SIG-M5 (cell line): ENCODE data around the gene RAN.
A peak's percentile ranks its signal among the peaks of the same experiment; 100 is the strongest.
"Not testable (repeated sequence)": the region's sequence is repeated elsewhere in the genome, so short reads cannot be mapped to it uniquely, and the experiment has no call there.

Source experiments
- DNase-seq: peaks from one replicate; lab custom pipeline; 2025; lab: John Stamatoyannopoulos, UW

RAN gene

GRCh38 chr12:130849561-130850417 lies 22.1 kb upstream of the RAN start:
- no peak for DNase-seq

DNA sequence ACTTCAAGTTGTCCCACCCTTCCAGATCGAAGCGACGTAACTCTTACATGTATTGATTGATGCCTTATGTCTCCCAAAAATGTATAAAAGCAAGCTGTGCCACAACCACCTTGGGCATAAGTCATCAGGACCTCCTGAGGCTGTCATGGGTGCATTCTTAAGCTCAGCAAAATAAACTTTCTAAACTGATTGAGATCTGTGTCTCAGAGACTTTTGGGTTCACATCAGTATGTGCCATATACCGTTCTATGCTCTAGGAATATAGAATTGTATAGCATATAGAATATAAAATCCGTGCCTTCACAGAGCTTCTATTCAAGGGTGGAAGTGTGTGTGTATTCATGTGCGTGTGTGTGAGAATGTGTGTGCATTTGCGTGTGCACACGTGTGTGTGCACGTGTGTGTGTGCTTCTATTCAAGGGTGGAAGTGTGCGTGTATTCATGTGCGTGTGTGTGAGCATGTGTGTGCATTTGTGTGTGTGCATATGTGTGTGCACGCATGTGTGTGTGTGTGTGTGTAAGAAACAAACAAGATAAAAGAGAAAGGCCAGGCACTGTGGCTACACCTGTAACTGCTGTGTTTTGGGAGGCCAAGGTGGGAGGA lies 21.3 kb upstream of the RAN start:
- DNase-seq: no peak

DNA sequence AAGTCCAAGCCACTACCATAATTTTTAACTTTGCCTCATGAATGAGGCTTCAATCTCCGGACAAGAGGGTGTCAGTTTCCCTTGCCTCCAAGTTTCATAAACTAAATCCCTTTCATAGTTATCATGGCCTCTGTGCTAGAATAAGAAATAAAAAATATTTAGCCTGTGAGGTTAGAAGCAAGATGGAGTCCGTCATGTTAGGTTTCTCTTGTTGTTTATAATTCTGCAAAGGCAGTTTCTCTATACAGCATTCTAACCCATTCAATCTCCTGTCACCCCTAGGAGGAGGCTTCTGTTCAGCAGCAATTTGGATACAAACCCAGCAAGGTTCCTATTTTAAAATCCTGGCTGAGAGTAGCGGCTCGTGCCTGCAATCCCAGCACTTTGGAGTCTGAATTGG lies 15.8 kb upstream of the RAN start:
- DNase-seq: no peak

DNA sequence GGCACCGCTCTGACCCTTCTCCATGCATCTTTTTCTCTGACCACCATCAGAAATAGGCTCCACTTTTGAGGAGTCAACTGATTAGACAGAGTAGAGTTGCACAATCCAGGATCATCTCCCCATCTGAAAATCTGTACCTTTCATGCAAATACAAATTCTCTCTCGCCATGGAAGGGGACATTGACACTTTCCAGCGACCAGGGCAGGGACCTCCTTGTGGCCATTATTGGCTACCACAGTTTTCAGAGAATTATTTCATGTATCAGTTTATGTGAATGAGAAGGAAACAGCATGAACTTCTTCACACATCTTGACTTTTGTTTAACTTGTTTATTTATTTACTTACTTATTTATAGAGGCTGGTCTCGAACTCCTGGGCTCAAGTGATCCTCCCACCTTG lies 13.8 kb upstream of the RAN start:
- no peak for DNase-seq

GRCh38 chr12:130859161-130859560 lies 12.7 kb upstream of the RAN start:
- no peak for DNase-seq

GRCh38 chr12:130860311-130860710 lies 11.6 kb upstream of the RAN start:
- DNase-seq: no peak

GRCh38 chr12:130862161-130862560 lies 9.7 kb upstream of the RAN start:
- no peak for DNase-seq

DNA sequence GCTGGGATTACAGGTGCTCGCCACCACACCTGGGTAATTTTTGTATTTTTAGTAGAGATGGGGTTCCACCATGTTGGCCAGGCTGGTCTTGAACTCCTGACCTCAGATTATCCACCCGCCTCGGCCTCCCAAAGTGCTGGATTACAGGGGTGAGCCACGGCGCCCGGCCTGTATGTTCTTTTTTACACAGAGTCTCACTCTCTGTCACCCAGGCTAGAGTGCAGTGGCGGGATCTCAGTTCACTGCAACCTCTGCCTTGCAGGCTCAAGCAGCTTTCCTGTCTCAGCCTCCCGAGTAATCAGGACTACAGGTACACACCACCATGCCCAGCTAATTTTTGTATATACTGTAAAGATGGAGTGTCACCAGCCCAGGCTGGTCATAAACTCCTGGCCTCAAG lies 9.1 kb upstream of the RAN start:
- DNase-seq: not testable (repeated sequence)

GRCh38 chr12:130863298-130863697 lies 8.6 kb upstream of the RAN start:
- DNase-seq: no peak

DNA sequence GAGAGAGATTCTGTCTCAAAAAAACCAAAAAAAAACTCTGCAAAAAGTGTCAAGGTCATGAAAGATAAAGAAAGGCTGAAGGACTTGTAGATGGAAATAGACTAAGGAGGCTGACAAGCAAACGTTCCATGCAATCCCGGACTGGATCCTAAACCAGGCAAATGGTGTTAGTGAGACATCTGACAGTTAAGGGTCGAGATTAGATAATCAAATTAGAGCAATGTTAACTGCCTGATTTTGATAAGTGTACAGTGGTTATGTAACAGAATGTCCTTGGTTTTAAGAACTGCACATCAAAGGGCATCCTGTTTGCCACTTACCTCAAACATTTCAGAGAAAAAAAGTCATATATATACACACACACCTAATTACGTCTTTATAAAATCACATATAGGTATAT lies 3.5 kb upstream of the RAN start:
- DNase-seq: no peak

GRCh38 chr12:130870442-130871285 lies 1.2 kb upstream of the RAN start:
- DNase-seq: peak; percentile 96

DNA sequence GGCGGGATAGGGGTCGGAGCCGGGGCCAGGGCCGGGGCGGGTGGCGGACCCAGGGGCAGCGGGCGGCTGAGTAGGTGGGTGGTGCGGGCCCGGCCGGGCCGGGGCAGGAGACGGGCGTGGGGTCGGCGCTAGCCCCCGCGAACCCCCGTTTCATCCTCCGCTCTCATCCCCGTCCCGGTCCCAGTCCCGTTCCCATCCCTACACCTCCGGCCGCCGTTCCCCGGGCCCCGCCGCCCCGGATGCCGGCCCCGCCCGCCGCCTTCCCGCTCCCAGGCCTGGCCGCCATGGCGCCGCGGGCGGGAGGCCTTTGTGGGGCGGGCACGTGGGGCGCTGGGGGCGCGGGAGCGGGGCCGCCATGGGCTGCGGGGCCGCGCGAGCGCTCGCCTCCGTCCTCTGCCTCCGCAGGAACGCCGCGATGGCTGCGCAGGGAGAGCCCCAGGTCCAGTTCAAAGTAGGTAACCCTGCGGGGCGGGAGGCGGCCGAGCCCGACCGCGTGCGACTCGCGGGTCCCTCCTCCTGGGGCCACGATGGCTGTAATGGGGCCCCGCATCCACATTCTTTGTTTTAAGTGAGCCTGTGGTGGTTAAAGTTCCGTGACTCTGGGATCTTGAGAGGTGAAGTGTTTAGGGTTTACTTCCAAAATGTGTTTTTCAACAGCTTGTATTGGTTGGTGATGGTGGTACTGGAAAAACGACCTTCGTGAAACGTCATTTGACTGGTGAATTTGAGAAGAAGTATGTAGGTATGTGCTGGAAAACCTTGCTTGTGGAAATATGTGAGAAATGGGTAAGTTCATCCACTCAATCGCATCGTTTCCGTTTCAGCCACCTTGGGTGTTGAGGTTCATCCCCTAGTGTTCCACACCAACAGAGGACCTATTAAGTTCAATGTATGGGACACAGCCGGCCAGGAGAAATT lies 572 bp downstream of the RAN start:
- DNase-seq: no peak

DNA sequence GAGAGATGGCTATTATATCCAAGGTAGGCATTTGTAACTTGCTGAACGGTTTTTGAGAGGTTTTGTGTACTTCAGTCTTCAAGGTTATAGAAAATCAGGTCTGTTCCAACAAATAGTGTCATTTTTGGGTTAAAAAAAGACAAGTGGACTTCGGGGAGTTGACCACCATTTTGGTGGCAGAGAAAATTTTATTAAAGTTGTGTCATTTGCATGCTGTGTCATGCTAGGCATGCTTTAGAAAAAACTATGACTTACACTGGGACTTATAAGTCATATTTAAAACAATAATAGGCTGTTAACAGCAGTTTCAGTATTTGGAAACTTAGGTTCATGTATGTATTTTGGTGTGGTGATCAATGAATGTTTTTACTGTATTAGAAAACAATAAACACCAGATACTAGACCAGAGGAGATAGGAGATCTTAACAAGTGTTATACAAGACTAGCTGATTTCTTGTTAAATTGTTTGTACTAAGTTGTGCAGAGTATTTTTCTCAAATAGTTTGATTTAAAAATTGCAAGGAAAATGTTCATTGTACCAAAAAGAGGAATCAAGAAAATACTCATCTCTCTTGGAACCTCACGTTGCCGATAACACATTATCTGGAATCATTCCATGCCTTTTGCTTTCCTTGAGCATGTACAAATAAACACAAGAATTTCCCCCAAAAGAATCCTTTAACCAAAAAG lies 1.4 kb downstream of the RAN start:
- DNase-seq: no peak

DNA sequence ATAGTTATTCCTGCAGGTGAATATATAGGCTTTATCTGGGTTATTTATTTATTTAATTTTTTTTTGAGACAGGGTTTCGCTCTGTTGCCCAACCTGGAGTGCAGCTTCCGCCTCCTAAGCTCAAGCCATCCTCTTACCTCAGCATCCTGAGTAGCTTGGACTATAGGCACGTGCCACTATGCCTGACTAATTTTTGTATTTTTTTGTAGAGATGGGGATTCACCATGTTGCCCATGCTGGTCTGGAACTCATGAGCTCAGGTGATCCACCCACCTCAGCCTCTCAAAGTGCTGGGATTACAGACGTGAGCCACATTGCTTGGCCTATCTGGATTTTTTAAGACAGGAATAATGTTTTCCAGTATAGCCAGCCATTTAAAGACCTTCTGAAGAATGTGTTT lies 2.0 kb downstream of the RAN start:
- DNase-seq: no peak

DNA sequence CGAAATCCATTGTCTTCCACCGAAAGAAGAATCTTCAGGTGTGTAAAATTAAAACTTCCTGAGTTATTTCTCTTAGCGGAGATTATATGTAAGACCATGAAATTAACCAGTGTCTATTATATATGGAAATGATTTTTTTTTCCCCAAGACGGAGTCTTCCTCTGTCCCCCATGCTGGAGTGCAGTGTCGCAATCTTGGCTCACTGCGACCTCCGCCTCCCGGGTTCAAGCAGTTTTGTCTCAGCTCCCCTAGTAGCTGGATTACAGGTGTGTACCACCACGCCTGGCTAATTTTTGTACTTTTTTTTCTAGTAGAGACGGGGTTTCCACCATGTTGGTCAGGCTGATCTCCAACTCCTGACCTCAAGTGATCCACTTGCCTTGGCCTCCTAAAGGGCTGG lies 2.8 kb downstream of the RAN start:
- no peak for DNase-seq

DNA sequence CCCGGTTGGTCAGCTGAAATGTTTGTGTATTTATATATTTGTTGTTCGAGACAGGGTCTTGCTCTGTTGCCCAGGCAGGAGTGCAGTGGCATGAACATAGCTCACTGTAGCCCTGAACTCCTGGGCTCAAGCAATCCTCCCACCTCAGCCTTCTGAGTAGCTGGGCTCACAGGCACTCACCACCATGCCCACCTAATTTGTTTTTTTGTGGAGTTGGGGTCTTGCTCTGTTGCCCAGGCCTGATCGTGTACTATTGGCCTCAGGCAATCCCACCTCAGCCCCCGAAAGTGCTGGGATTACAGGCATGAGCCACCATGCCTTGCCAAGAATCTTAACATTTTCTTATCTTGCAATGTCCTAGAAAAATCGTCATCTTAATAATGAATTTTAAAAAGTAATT lies 3.3 kb downstream of the RAN start:
- no peak for DNase-seq

DNA sequence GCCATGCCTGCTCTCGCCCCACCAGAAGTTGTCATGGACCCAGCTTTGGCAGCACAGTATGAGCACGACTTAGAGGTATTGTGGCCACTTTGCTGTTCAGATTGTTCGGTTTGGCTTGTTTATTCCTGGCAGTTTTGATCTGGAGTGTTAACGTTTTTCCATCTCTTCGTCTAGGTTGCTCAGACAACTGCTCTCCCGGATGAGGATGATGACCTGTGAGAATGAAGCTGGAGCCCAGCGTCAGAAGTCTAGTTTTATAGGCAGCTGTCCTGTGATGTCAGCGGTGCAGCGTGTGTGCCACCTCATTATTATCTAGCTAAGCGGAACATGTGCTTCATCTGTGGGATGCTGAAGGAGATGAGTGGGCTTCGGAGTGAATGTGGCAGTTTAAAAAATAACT lies 3.8 kb downstream of the RAN start:
- DNase-seq: not testable (repeated sequence)

DNA sequence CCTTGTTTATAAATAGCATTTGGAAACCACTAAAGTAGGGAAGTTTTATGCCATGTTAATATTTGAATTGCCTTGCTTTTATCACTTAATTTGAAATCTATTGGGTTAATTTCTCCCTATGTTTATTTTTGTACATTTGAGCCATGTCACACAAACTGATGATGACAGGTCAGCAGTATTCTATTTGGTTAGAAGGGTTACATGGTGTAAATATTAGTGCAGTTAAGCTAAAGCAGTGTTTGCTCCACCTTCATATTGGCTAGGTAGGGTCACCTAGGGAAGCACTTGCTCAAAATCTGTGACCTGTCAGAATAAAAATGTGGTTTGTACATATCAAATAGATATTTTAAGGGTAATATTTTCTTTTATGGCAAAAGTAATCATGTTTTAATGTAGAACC lies 4.4 kb downstream of the RAN start:
- no peak for DNase-seq

GRCh38 chr12:130876758-130877157 lies 4.9 kb downstream of the RAN start:
- DNase-seq: no peak

DNA sequence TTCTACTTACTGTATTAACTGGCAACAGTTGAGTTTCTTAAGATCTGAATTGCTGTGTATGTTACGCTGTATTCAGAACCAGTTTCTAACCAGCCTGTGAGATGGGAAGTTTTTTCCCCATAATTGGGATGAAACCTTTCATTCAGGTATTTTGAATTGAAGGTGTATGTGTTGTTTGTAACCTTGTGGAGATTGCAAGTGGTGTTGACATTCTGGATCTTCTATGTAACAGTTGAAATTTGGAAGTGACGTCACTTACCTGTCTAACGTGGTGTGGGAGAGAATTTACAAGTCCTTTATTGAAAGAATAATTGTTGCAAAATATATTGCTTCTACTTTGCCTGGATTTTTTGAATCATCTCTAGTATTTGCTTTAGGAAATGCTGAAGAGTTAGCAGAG lies 5.5 kb downstream of the RAN start:
- no peak for DNase-seq
